ENCODE results near the gene DPP6.

DPP6 gene

GRCh38 chr7:154884348-154884920, 832.2 kb downstream of the DPP6 start:
- no peak for TF ChIP-seq CTCF (IDR thresholded peaks at IDR 0.05; ENCODE audit: low read depth, low read length)
- H3K4me3 ChIP-seq (ENCODE audit: low read depth, low read length): no peak overlapping the region

GRCh38 chr7:154886591-154886990, 834.4 kb downstream of the DPP6 start:
- no peak overlapping the region for H3K4me3 ChIP-seq (ENCODE audit: low read depth, low read length)
- TF ChIP-seq CTCF (IDR thresholded peaks at IDR 0.05; ENCODE audit: low read depth, low read length): no peak

GRCh38 chr7:154888690-154889089, 836.5 kb downstream of the DPP6 start:
- no peak for TF ChIP-seq CTCF (IDR thresholded peaks at IDR 0.05; ENCODE audit: low read depth, low read length)
- no peak overlapping the region for H3K4me3 ChIP-seq (ENCODE audit: low read depth, low read length)

- no peak for TF ChIP-seq CTCF (IDR thresholded peaks at IDR 0.05; ENCODE audit: low read depth, low read length)
- H3K4me3 ChIP-seq (ENCODE audit: low read depth, low read length): no peak overlapping the region
Observed at GRCh38 chr7:154892459-154892858, 840.3 kb downstream of the DPP6 start.

GRCh38 chr7:154896076-154896475, 843.9 kb downstream of the DPP6 start:
- TF ChIP-seq CTCF (IDR thresholded peaks at IDR 0.05; ENCODE audit: low read depth, low read length): no peak
- no peak overlapping the region for H3K4me3 ChIP-seq (ENCODE audit: low read depth, low read length)

- TF ChIP-seq CTCF (IDR thresholded peaks at IDR 0.05; ENCODE audit: low read depth, low read length): no peak
- H3K4me3 ChIP-seq (ENCODE audit: low read depth, low read length): no peak overlapping the region
Observed at GRCh38 chr7:154898973-154899855, 847.0 kb downstream of the DPP6 start.

GRCh38 chr7:154899862-154900261, 847.7 kb downstream of the DPP6 start:
- no peak for TF ChIP-seq CTCF (IDR thresholded peaks at IDR 0.05; ENCODE audit: low read depth, low read length)
- H3K4me3 ChIP-seq (ENCODE audit: low read depth, low read length): no peak overlapping the region
